WTC11 (cell line): ENCODE data around the gene NAT9. TPM values are rescaled to one million over a fixed set of nuclear protein-coding genes. Genes with fewer than 3 reads are reported as not detected.

Experiments
- ATAC-seq: fragments of 200-7000 bp; cut with Tn5 transposase; 2 replicates; pipeline ENCODE4 v1.10.0; 2021; ENCODE audit warnings: mild to moderate bottlenecking, moderate library complexity
- CTCF ChIA-PET: fragments of 300-600 bp; sonication (Branson Sonifier 250); formaldehyde crosslinking; loops from one replicate; lab custom pipeline; 2021; ENCODE audit warnings: antibody characterized with exemption; lab: Charles Lee
- POLR2A ChIA-PET: fragments of 350-600 bp; sonication (Branson Sonifier 250); formaldehyde crosslinking; loops from one replicate; lab custom pipeline; 2021; ENCODE audit warnings: antibody characterized with exemption; lab: Charles Lee
- DNase-seq: peaks from one replicate; pipeline ENCODE4 v3.0.0; 2021; ENCODE audit warnings: low spot score
- H3K27ac Mint-ChIP-seq: 2 replicates; pipeline ENCODE4 v1.8.0; 2021; ENCODE audit warnings: mixed read lengths
- H3K27me3 Mint-ChIP-seq: 2 replicates; pipeline ENCODE4 v1.8.0; 2021; ENCODE audit warnings: low read depth, mild to moderate bottlenecking, moderate library complexity, mixed read lengths
- H3K36me3 Mint-ChIP-seq: 2 replicates; pipeline ENCODE4 v1.8.0; 2021; ENCODE audit warnings: mixed read lengths
- H3K4me1 Mint-ChIP-seq: 2 replicates; pipeline ENCODE4 v1.8.0; 2022; ENCODE audit warnings: mixed read lengths
- H3K4me3 Mint-ChIP-seq: 2 replicates; pipeline ENCODE4 v1.8.0; 2021; ENCODE audit warnings: mild to moderate bottlenecking, moderate library complexity, mixed read lengths
- H3K9me3 Mint-ChIP-seq: 2 replicates; pipeline ENCODE4 v1.8.0; 2021; ENCODE audit warnings: mixed read lengths
- AFF4 ChIP-seq: sonication (generic); formaldehyde crosslinking; IDR thresholded peaks from 2 replicates; pipeline ENCODE4 v1.8.1; 2023; ENCODE audit warnings: mild to moderate bottlenecking, missing genetic modification reagents, borderline replicate concordance
- E2F1 ChIP-seq: sonication (generic); formaldehyde crosslinking; IDR thresholded peaks from 2 replicates; pipeline ENCODE4 v1.8.0; 2022; ENCODE audit warnings: mild to moderate bottlenecking, missing genetic modification reagents
- ELF4 ChIP-seq: sonication (generic); formaldehyde crosslinking; IDR thresholded peaks from 2 replicates; pipeline ENCODE4 v1.8.1; 2022; ENCODE audit warnings: low read depth, mild to moderate bottlenecking, moderate library complexity, missing genetic modification reagents
- EMX1 ChIP-seq: fragments of 250-450 bp; sonication (Bioruptor Pico); IDR thresholded peaks from 2 replicates; pipeline ENCODE4 v1.8.0; 2021; ENCODE audit warnings: mild to moderate bottlenecking
- ETV6 ChIP-seq: sonication (generic); formaldehyde crosslinking; IDR thresholded peaks from 2 replicates; pipeline ENCODE4 v1.8.1; 2022; ENCODE audit warnings: mild to moderate bottlenecking, missing genetic modification reagents
- FOXK1 ChIP-seq: sonication (generic); formaldehyde crosslinking; IDR thresholded peaks from 2 replicates; pipeline ENCODE4 v1.8.0; 2022; ENCODE audit warnings: mild to moderate bottlenecking, moderate library complexity, missing genetic modification reagents
- HMGXB4 ChIP-seq: sonication (generic); formaldehyde crosslinking; IDR thresholded peaks from 2 replicates; pipeline ENCODE4 v1.8.1; 2023; ENCODE audit warnings: mild to moderate bottlenecking, moderate library complexity, missing genetic modification reagents
- MXD4 ChIP-seq: fragments of 250-450 bp; sonication (Bioruptor Pico); IDR thresholded peaks from 2 replicates; pipeline ENCODE4 v1.8.0; 2021; ENCODE audit warnings: mild to moderate bottlenecking, moderate library complexity, borderline replicate concordance
- MYBL2 ChIP-seq: sonication (generic); formaldehyde crosslinking; IDR thresholded peaks from 2 replicates; pipeline ENCODE4 v1.8.1; 2023; ENCODE audit warnings: mild to moderate bottlenecking, moderate library complexity, missing genetic modification reagents
- NR2C2 ChIP-seq: sonication (generic); formaldehyde crosslinking; IDR thresholded peaks from 2 replicates; pipeline ENCODE4 v1.8.0; 2022; ENCODE audit warnings: mild to moderate bottlenecking, missing genetic modification reagents
- PRRX2 ChIP-seq: fragments of 250-450 bp; sonication (Bioruptor Pico); IDR thresholded peaks from 2 replicates; pipeline ENCODE4 v1.8.0; 2021; ENCODE audit warnings: mild to moderate bottlenecking
- TCF7 ChIP-seq: sonication (generic); formaldehyde crosslinking; IDR thresholded peaks from 2 replicates; pipeline ENCODE4 v1.8.0; 2022; ENCODE audit warnings: mild to moderate bottlenecking, low read depth, missing genetic modification reagents, moderate library complexity
- TEAD4 ChIP-seq: sonication (generic); formaldehyde crosslinking; IDR thresholded peaks from 2 replicates; pipeline ENCODE4 v1.8.0; 2022; ENCODE audit warnings: mild to moderate bottlenecking, missing genetic modification reagents
- ZBTB43 ChIP-seq: sonication (generic); formaldehyde crosslinking; IDR thresholded peaks from 2 replicates; pipeline ENCODE4 v1.8.1; 2023; ENCODE audit warnings: mild to moderate bottlenecking, missing genetic modification reagents
- ZNF121 ChIP-seq: sonication (generic); formaldehyde crosslinking; IDR thresholded peaks from 2 replicates; pipeline ENCODE4 v1.8.0; 2023; ENCODE audit warnings: missing genetic modification reagents
- ZNF138 ChIP-seq: sonication (generic); formaldehyde crosslinking; conservative IDR thresholded peaks from 2 replicates; pipeline ENCODE4 v1.8.1; 2022; ENCODE audit warnings: mild to moderate bottlenecking, moderate library complexity, missing genetic modification reagents
- ZNF232 ChIP-seq: sonication (generic); formaldehyde crosslinking; IDR thresholded peaks from 2 replicates; pipeline ENCODE4 v1.8.0; 2022; ENCODE audit warnings: mild to moderate bottlenecking, missing genetic modification reagents
- ZNF263 ChIP-seq: sonication (generic); formaldehyde crosslinking; IDR thresholded peaks from 2 replicates; pipeline ENCODE4 v1.8.1; 2022; ENCODE audit warnings: low read depth, mild to moderate bottlenecking, moderate library complexity, missing genetic modification reagents
- ZNF396 ChIP-seq: fragments of 250-450 bp; sonication (Bioruptor Pico); IDR thresholded peaks from 2 replicates; pipeline ENCODE4 v1.8.0; 2021; ENCODE audit warnings: mild to moderate bottlenecking, moderate library complexity, borderline replicate concordance
- ZNF416 ChIP-seq: fragments of 250-450 bp; sonication (Bioruptor Pico); IDR thresholded peaks from 2 replicates; pipeline ENCODE4 v1.9.0; 2021; ENCODE audit warnings: mild to moderate bottlenecking, inconsistent platforms
- ZNF532 ChIP-seq: fragments of 250-450 bp; sonication (Bioruptor Pico); IDR thresholded peaks from 2 replicates; pipeline ENCODE4 v1.9.0; 2021; ENCODE audit warnings: mild to moderate bottlenecking, borderline replicate concordance
- ZNF671 ChIP-seq: fragments of 250-450 bp; sonication (Bioruptor Pico); IDR thresholded peaks from 2 replicates; pipeline ENCODE4 v1.8.0; 2021; ENCODE audit warnings: mild to moderate bottlenecking
- total RNA-seq: library from RNA; stranded (reverse); gene quantifications from 3 replicates; pipeline ENCODE4 v1.2.3, GENCODE V29; 2021

The NAT9 gene
- total RNA-seq, 1 experiment from 2014 or later = 67.1 TPM

GRCh38 chr17:74805591-74805991 is 29.4 kb upstream of the NAT9 start:
- POLR2A ChIA-PET = interaction anchor here (1.1 kb wide), 1 partner anchor 35 kb away, joined by 5 read pairs; no protein-coding TSS in a partner anchor
- CTCF ChIA-PET = interaction anchor here (0.5 to 2.2 kb wide), 12 partner anchors 11 to 149 kb away, joined by 3 to 7 read pairs (median 4); partner anchors contain the start of gene NAT9
- H3K9me3 Mint-ChIP-seq = no peaks in the 10 kb centered on the region
- no peaks in the 10 kb centered on the region for H3K4me1 Mint-ChIP-seq
- H3K4me3 Mint-ChIP-seq = no peak overlapping the region
- ATAC-seq (peak; percentile 16), DNase-seq (no peak)
- H3K36me3 Mint-ChIP-seq = no peaks in the 10 kb centered on the region; the same call in 1 of the 2 replicates
- H3K27ac Mint-ChIP-seq = no peak overlapping the region
- no peaks in the 10 kb centered on the region for H3K27me3 Mint-ChIP-seq
- TF ChIP-seq HMGXB4 = no peak

- H3K4me1 Mint-ChIP-seq = no peaks in the 10 kb centered on the region
- POLR2A ChIA-PET = no interaction called here
- H3K4me3 Mint-ChIP-seq = no peak overlapping the region
- H3K27ac Mint-ChIP-seq = no peak overlapping the region
- no peaks in the 10 kb centered on the region for H3K9me3 Mint-ChIP-seq
- CTCF ChIA-PET = interaction anchor here (1.2 to 2.2 kb wide), 3 partner anchors 12 to 38 kb away, joined by 4 to 7 read pairs (median 6); no protein-coding TSS in a partner anchor
- ATAC-seq = no peak
- no peaks in the 10 kb centered on the region for H3K27me3 Mint-ChIP-seq
- DNase-seq = no peak
- no peaks in the 10 kb centered on the region for H3K36me3 Mint-ChIP-seq
- no peak for TF ChIP-seq ZNF263
- no peak for TF ChIP-seq TEAD4 (CRISPR knock-in tag)
- TF ChIP-seq ZNF396 (CRISPR knock-in tag) = no peak
- no peak for TF ChIP-seq FOXK1 (CRISPR knock-in tag)
- TF ChIP-seq AFF4 (CRISPR knock-in tag) = no peak
- TF ChIP-seq PRRX2 (CRISPR knock-in tag) = no peak
- no peak for TF ChIP-seq ELF4 (CRISPR knock-in tag)
- TF ChIP-seq ZNF532 = no peak
- no peak for TF ChIP-seq ETV6
- TF ChIP-seq NR2C2 (CRISPR knock-in tag) = no peak
- TF ChIP-seq, all 79 proteins: peak for 0
These were observed 28.5 kb upstream of the NAT9 start for GRCh38 chr17:74804683-74805082.

GRCh38 chr17:74803971-74804370 is 27.8 kb upstream of the NAT9 start:
- Mint-ChIP-seq H3K36me3 (0 out of 2 replicates have a peak, but pooled peaks cover under 1% of the 10 kb centered on the region), H3K4me1 (no peaks in the 10 kb centered on the region), H3K27me3 (no peaks in the 10 kb centered on the region), H3K9me3 (no peaks in the 10 kb centered on the region), H3K4me3 (no peak overlapping the region), H3K27ac (no peak overlapping the region)
- ChIA-PET CTCF (interaction anchor here (1.2 kb wide), 1 partner anchor 58 kb away, joined by 5 read pairs; no protein-coding TSS in a partner anchor), POLR2A (no interaction called here)
- DNase-seq (no peak), ATAC-seq (no peak)
- no peak for TF ChIP-seq TCF7 (CRISPR knock-in tag)
- TF ChIP-seq ELF4 (CRISPR knock-in tag) = no peak
- no peak for TF ChIP-seq ZNF138
- TF ChIP-seq EMX1 (CRISPR knock-in tag) = no peak
- TF ChIP-seq ZNF121 = no peak
- TF ChIP-seq MXD4 (CRISPR knock-in tag) = no peak
- no peak for TF ChIP-seq MYBL2
- no peak for TF ChIP-seq ZNF671 (CRISPR knock-in tag)
- TF ChIP-seq ZNF232 (CRISPR knock-in tag) = no peak
- no peak for TF ChIP-seq ZNF416 (CRISPR knock-in tag)
- no peak for TF ChIP-seq ZBTB43 (CRISPR knock-in tag)
- TF ChIP-seq E2F1 (CRISPR knock-in tag) = no peak
